K562 (cell line): ENCODE measurements around the gene PTP4A2. TPM values are rescaled to one million over a fixed set of nuclear protein-coding genes. Genes with fewer than 3 reads are reported as not detected.

Experiments
- CHD2 ChIP-seq: IDR thresholded peaks from 2 replicates; pipeline ENCODE4 v1.6.1; 2011; ENCODE audit warnings: low read depth, low read length
- CREM ChIP-seq: IDR thresholded peaks from 2 replicates; pipeline ENCODE4 v1.6.1; 2014; ENCODE audit warnings: antibody characterized with exemption, low read depth
- FOS ChIP-seq: IDR thresholded peaks from 3 replicates; pipeline ENCODE4 v1.6.1; 2011; ENCODE audit not compliant: insufficient read length; ENCODE audit errors: extremely low read depth
- RCOR1 ChIP-seq, 2 experiments: IDR thresholded peaks; 2 replicates each; pipeline ENCODE4 v1.6.1; 2012; ENCODE audit warnings: low read depth in 2 of 2, low read length in 2 of 2, borderline replicate concordance in 1 of 2, improper control_type of control experiment in 1 of 2
- ZBTB5 ChIP-seq: fragments of 450-650 bp; IDR thresholded peaks from 2 replicates; pipeline ENCODE4 v1.6.1; 2017; ENCODE audit warnings: antibody characterized with exemption
- ZFP91 ChIP-seq: sonication (generic); formaldehyde crosslinking; IDR thresholded peaks from 2 replicates; pipeline ENCODE4 v1.8.0; 2022; ENCODE audit warnings: mild to moderate bottlenecking, missing genetic modification reagents
- ZKSCAN3 ChIP-seq: fragments of 250-450 bp; sonication (Bioruptor Pico); IDR thresholded peaks from 2 replicates; pipeline ENCODE4 v1.4.0; 2020
- ZNF133 ChIP-seq: fragments of 250-450 bp; sonication (Bioruptor Pico); IDR thresholded peaks from 2 replicates; pipeline ENCODE4 v1.4.0; 2020; ENCODE audit warnings: mild to moderate bottlenecking
- ZNF280B ChIP-seq: fragments of 250-450 bp; sonication (Bioruptor Pico); IDR thresholded peaks from 2 replicates; pipeline ENCODE4 v1.5.1; 2021; ENCODE audit warnings: mild to moderate bottlenecking
- ZNF445 ChIP-seq: fragments of 250-450 bp; sonication (Bioruptor Pico); IDR thresholded peaks from 2 replicates; pipeline ENCODE4 v1.4.0; 2020; ENCODE audit warnings: low read depth, mild to moderate bottlenecking, moderate library complexity
- ZNF778 ChIP-seq: fragments of 450-650 bp; formaldehyde crosslinking; IDR thresholded peaks from 2 replicates; pipeline ENCODE4 v1.4.0; 2020; ENCODE audit warnings: mild to moderate bottlenecking, moderate library complexity
- ZSCAN32 ChIP-seq: fragments of 450-650 bp; formaldehyde crosslinking; IDR thresholded peaks from 2 replicates; pipeline ENCODE4 v1.4.0; 2020; ENCODE audit warnings: mild to moderate bottlenecking, moderate library complexity
- polyA plus RNA-seq, 8 experiments: library from polyadenylated mRNA; depleted of rRNA in 4 of 8; stranded (reverse) in 5 of 8; unstranded in 3 of 8; fragments of >200 nt; fragmentation: Nextera tagmentation in 2 of 8; fragmentation: Illumina TruSeq in 1 of 8; extraction: Ambion mirVana in 2 of 8; extraction: Trizol in 1 of 8; gene quantifications; 2 replicates each; pipeline versions ENCODE4 v1.2.1 to v1.2.3, GENCODE V29; 2011 to 2014; ENCODE audit warnings: inconsistent platforms in 1 of 8, missing spikeins in 1 of 8
- total RNA-seq, 7 experiments: library from RNA; depleted of rRNA in 6 of 7; stranded (reverse); fragments of >200 nt in 6 of 7; fragmentation: Illumina TruSeq in 2 of 7; extraction: Trizol in 2 of 7; gene quantifications; 2 replicates each; pipeline versions ENCODE4 v1.2.1 to v1.2.3, GENCODE V29; 2011 to 2021; ENCODE audit warnings: low replicate concordance in 1 of 7
- TF ChIP-seq, protein P1 (sequence below): fragments of 250-450 bp; sonication (Bioruptor Pico); IDR thresholded peaks from 2 replicates; pipeline ENCODE4 v1.5.0; 2021; ENCODE audit warnings: mild to moderate bottlenecking, borderline replicate concordance
- TF ChIP-seq, protein P2 (sequence below): fragments of 450-650 bp; IDR thresholded peaks from 2 replicates; pipeline ENCODE4 v1.6.1; 2016; ENCODE audit warnings: borderline replicate concordance

PTP4A2 gene
- total and polyA plus RNA-seq, 9 of the 15 experiments (the other 6 are each of a cell fraction or from before 2014, with no cell fraction given), result 197 to 870 (median 480) TPM

DNA sequence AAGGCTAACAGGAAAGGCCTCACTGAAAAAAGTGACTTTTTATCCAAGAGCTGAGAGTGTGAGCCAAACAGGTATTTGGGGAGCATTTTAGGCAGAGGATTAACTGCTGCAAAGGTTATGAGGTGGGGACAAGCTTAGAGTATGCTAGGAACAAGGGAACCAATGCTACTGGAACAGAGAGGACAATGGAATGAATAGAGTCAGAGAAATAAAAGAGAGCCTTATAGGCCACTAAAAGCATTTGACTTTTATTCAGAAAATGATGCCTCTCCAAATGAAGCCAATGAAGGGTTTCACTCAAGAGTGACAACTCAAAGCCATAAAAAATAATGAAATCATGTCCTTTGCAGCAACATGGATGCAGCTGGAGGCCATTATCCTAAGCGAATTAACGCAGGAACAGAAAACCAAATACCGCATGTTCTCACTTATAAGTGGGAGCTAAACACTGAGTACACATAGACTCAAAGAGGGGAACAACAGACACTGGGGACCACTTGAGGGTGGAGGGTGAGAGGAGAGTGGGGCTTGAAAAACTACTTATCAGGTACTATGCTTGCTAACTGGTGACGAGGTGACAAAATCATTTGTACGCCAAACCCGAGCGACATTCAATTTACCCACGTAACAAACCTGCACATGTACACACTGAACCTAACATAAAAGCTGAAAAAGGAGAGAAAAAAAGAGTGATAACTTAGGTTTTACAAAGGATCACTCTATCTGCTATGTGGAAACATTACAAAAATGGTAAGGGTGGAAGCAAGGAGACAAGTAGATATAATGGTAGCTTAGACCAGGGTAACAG, 11.1 kb downstream of the PTP4A2 start (continued):
- TF ChIP-seq, protein P1, sequence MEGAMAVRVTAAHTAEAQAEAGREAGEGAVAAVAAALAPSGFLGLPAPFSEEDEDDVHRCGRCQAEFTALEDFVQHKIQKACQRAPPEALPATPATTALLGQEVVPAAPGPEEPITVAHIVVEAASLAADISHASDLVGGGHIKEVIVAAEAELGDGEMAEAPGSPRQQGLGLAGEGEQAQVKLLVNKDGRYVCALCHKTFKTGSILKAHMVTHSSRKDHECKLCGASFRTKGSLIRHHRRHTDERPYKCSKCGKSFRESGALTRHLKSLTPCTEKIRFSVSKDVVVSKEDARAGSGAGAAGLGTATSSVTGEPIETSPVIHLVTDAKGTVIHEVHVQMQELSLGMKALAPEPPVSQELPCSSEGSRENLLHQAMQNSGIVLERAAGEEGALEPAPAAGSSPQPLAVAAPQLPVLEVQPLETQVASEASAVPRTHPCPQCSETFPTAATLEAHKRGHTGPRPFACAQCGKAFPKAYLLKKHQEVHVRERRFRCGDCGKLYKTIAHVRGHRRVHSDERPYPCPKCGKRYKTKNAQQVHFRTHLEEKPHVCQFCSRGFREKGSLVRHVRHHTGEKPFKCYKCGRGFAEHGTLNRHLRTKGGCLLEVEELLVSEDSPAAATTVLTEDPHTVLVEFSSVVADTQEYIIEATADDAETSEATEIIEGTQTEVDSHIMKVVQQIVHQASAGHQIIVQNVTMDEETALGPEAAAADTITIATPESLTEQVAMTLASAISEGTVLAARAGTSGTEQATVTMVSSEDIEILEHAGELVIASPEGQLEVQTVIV, result no peak
- TF ChIP-seq CREM, result peak; percentile 72
- TF ChIP-seq ZNF280B, result no peak
- no peak for TF ChIP-seq ZFP91 (CRISPR knock-in tag)
- TF ChIP-seq ZNF445 (CRISPR knock-in tag), result no peak
- no peak for TF ChIP-seq ZBTB5
- no peak for TF ChIP-seq ZNF133
- 0 out of 4 replicates have a peak, but pooled peaks of 1 of the 2 experiments have one; percentile 8 for TF ChIP-seq RCOR1 (IDR thresholded peaks at IDR 0.05; ENCODE audit: borderline replicate concordance in 1 of 2, low read depth in 2 of 2, low read length in 2 of 2)
- no peak for TF ChIP-seq ZNF778 (CRISPR knock-in tag)
- no peak for TF ChIP-seq FOS
- no peak for TF ChIP-seq ZKSCAN3 (CRISPR knock-in tag)
- TF ChIP-seq CHD2, result 0 out of 2 replicates have a peak, but pooled peaks have one; percentile 15
- TF ChIP-seq ZSCAN32 (CRISPR knock-in tag), result no peak
- TF ChIP-seq, protein P2, sequence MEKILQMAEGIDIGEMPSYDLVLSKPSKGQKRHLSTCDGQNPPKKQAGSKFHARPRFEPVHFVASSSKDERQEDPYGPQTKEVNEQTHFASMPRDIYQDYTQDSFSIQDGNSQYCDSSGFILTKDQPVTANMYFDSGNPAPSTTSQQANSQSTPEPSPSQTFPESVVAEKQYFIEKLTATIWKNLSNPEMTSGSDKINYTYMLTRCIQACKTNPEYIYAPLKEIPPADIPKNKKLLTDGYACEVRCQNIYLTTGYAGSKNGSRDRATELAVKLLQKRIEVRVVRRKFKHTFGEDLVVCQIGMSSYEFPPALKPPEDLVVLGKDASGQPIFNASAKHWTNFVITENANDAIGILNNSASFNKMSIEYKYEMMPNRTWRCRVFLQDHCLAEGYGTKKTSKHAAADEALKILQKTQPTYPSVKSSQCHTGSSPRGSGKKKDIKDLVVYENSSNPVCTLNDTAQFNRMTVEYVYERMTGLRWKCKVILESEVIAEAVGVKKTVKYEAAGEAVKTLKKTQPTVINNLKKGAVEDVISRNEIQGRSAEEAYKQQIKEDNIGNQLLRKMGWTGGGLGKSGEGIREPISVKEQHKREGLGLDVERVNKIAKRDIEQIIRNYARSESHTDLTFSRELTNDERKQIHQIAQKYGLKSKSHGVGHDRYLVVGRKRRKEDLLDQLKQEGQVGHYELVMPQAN, result no peak
